Trophoblast cell (in vitro differentiated cells and primary cell): ENCODE data around the gene UBE2I. TPM values are rescaled to one million over a fixed set of nuclear protein-coding genes. Genes with fewer than 3 reads are reported as not detected.

Experiments used
- DNase-seq, 2 donors: peaks; one replicate each; pipeline ENCODE4 v3.0.0-alpha.2; 2016
- H2AFZ ChIP-seq: 2 replicates; pipeline ENCODE4 v1.6.1; 2013; ENCODE audit warnings: low read length, moderate library complexity, mild to moderate bottlenecking; ENCODE audit not compliant: insufficient read depth, poor library complexity
- H2AK5ac ChIP-seq: 2 replicates; pipeline ENCODE4 v1.6.1; 2013; ENCODE audit warnings: mild to moderate bottlenecking, low read length
- H2BK120ac ChIP-seq: 2 replicates; pipeline ENCODE4 v1.6.1; 2013; ENCODE audit warnings: low read length, mild to moderate bottlenecking, moderate library complexity; ENCODE audit not compliant: insufficient read depth, poor library complexity
- H2BK12ac ChIP-seq: 2 replicates; pipeline ENCODE4 v1.6.1; 2013; ENCODE audit warnings: mild to moderate bottlenecking, low read length, moderate library complexity
- H2BK5ac ChIP-seq: 2 replicates; pipeline ENCODE4 v1.6.1; 2013; ENCODE audit warnings: low read length, low read depth, moderate library complexity, mild to moderate bottlenecking; ENCODE audit not compliant: poor library complexity
- H3K14ac ChIP-seq: 2 replicates; pipeline ENCODE4 v1.6.1; 2013; ENCODE audit warnings: mild to moderate bottlenecking, low read length
- H3K18ac ChIP-seq: 2 replicates; pipeline ENCODE4 v1.6.1; 2013; ENCODE audit warnings: mild to moderate bottlenecking, low read length
- H3K23ac ChIP-seq: 2 replicates; pipeline ENCODE4 v1.6.1; 2013; ENCODE audit warnings: low read length
- H3K27ac ChIP-seq: 2 replicates; pipeline ENCODE4 v1.5.1; 2013; ENCODE audit warnings: low read depth, mild to moderate bottlenecking, inconsistent platforms, low read length, moderate library complexity
- H3K27me3 ChIP-seq: 2 replicates; pipeline ENCODE4 v1.6.1; 2013; ENCODE audit warnings: inconsistent platforms, mild to moderate bottlenecking, low read length, moderate library complexity; ENCODE audit not compliant: insufficient read depth
- H3K36me3 ChIP-seq, 2 experiments: 1 replicate in 1 of 2; 2 replicates in 1 of 2; pipeline ENCODE4 v1.6.1; 2013; ENCODE audit warnings: low read length in 2 of 2, mild to moderate bottlenecking in 2 of 2, moderate library complexity in 1 of 2; ENCODE audit not compliant: insufficient read depth in 2 of 2, control insufficient read depth in 1 of 2
- H3K4ac ChIP-seq: 2 replicates; pipeline ENCODE4 v1.6.1; 2013; ENCODE audit warnings: low read depth, mild to moderate bottlenecking, low read length, moderate library complexity
- H3K4me1 ChIP-seq, 2 experiments: 1 replicate in 1 of 2; 2 replicates in 1 of 2; pipeline ENCODE4 v1.6.1; 2013; ENCODE audit warnings: low read length in 2 of 2, mild to moderate bottlenecking in 2 of 2, moderate library complexity in 1 of 2; ENCODE audit not compliant: insufficient read depth in 2 of 2, control insufficient read depth in 1 of 2
- H3K4me2 ChIP-seq: 2 replicates; pipeline ENCODE4 v1.6.1; 2013; ENCODE audit warnings: inconsistent platforms, mild to moderate bottlenecking, low read length, moderate library complexity
- H3K4me3 ChIP-seq: 2 replicates; pipeline ENCODE4 v1.5.1; 2013; ENCODE audit warnings: mild to moderate bottlenecking, low read depth, low read length, inconsistent platforms
- H3K79me1 ChIP-seq: one replicate; pipeline ENCODE4 v1.6.1; 2013; ENCODE audit warnings: low read length
- H3K79me2 ChIP-seq: 2 replicates; pipeline ENCODE4 v1.6.1; 2013; ENCODE audit warnings: low read length, mild to moderate bottlenecking; ENCODE audit not compliant: control insufficient read depth, insufficient read depth, poor library complexity
- H3K9ac ChIP-seq: 2 replicates; pipeline ENCODE4 v1.6.1; 2013; ENCODE audit warnings: mild to moderate bottlenecking, low read length
- H3K9me3 ChIP-seq: 2 replicates; pipeline ENCODE4 v1.6.1; 2013; ENCODE audit warnings: low read depth, mild to moderate bottlenecking, control low read depth, inconsistent platforms, low read length; ENCODE audit not compliant: insufficient read depth
- H4K12ac ChIP-seq: 2 replicates; pipeline ENCODE4 v1.6.1; 2013; ENCODE audit warnings: low read depth, mild to moderate bottlenecking, low read length, moderate library complexity
- H4K8ac ChIP-seq: 2 replicates; pipeline ENCODE4 v1.6.1; 2013; ENCODE audit warnings: low read depth, mild to moderate bottlenecking, low read length, moderate library complexity
- H4K91ac ChIP-seq: one replicate; pipeline ENCODE4 v1.6.1; 2013; ENCODE audit warnings: low read depth, mild to moderate bottlenecking, low read length, moderate library complexity
- WGBS: extraction: QIAGEN DNeasy Blood & Tissue Kit; methylation state at CpG from one replicate; pipeline ENCODE4 v1.1.7; 2013; ENCODE audit warnings: missing lambda C conversion rate; ENCODE audit not compliant: insufficient read length, insufficient coverage; ENCODE audit errors: extremely low coverage; 5-methylcytosine and 5-hydroxymethylcytosine counted together
- polyA plus RNA-seq: library from polyadenylated mRNA; stranded (reverse); fragments of 200-250 nt; gene quantifications from 2 replicates; pipeline ENCODE4 v1.2.3, GENCODE V29; 2013

The UBE2I gene
- polyA plus RNA-seq: 191 and 198 TPM in 2 replicates

DNA sequence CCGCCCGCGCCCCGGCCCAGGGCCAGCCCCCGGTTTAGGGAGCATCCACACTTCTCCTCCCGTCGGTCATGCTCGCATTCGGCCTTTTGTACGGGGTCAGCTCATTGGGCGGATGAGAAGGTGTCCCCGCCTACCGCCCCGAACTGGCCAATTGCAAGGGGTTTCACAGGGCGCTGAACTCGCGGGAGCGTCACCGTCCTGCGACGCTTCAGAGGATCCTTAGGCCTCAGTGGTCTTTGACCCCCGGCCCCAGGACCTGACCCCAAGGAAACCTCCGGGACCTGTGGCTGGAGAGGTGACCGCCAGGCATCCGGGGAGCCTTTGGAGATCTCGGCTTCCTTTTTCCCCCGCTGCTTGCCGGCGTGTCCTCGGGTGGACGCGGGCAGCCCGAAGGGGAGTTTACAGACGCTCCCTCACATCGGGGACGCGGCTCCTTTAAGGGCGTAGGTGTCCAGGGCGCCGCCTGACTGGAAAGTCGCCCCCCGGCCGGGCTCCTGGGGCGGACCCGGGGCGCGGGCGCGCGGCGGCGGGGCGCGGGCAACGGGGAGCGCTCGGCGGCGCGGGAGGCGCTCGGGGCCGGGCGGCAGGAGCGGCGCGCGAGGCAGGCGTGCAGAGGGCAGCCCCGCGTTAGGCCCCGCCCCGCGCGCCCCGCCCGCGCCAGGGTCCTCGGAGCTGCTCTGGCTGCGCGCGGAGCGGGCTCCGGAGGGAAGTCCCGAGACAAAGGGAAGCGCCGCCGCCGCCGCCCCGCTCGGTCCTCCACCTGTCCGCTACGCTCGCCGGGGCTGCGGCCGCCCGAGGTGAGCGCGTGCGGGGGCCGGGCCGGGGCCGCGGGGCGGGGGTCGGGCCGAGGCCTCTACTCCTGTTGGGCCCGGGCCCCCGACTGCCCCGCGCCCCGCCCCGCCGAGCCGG, at the start of gene UBE2I:
UBE2I (plus strand) TSS at position 660 of the 909 bp plus-strand sequence. CDS start 4,395 bp downstream, outside the sequence.
- peak within 1 kb of the TSS; percentile 98 for H3K27ac ChIP-seq
- H3K4me3 ChIP-seq: peak within 1 kb of the TSS; percentile 87
- H3K79me2 ChIP-seq: peaks cover 44% of the 10 kb centered on the region
- H2BK120ac ChIP-seq: peak within 1 kb of the TSS; percentile 100
- peaks cover 6% of the 10 kb centered on the region for H3K79me1 ChIP-seq
- H3K9ac ChIP-seq: peak within 1 kb of the TSS; percentile 100
- WGBS: no CpG with 5 or more reads among the region's 117 CpGs
- H4K8ac ChIP-seq: peak within 1 kb of the TSS; percentile 99
- peak within 1 kb of the TSS; percentile 100 for H4K12ac ChIP-seq
- peak within 1 kb of the TSS; percentile 99 for H2AFZ ChIP-seq
- peak; percentile 87 to 99 for DNase-seq
- no peaks in the 10 kb centered on the region for H3K27me3 ChIP-seq
- peak within 1 kb of the TSS; percentile 49 for H3K23ac ChIP-seq
- peak within 1 kb of the TSS; percentile 100 for H2BK5ac ChIP-seq
- H4K91ac ChIP-seq: peak within 1 kb of the TSS; percentile 100
- H2BK12ac ChIP-seq: peak within 1 kb of the TSS; percentile 81
- peaks cover 20 to 24% of the 10 kb centered on the region in 2 experiments for H3K36me3 ChIP-seq
- peak within 1 kb of the TSS; percentile 85 for H3K4me2 ChIP-seq
- H3K18ac ChIP-seq: peak within 1 kb of the TSS; percentile 99
- no peaks in the 10 kb centered on the region for H3K9me3 ChIP-seq
- peak within 1 kb of the TSS; percentile 69 for H2AK5ac ChIP-seq
- peak within 1 kb of the TSS; percentile 96 for H3K4ac ChIP-seq
- peaks cover 11 to 13% of the 10 kb centered on the region in 2 experiments for H3K4me1 ChIP-seq
- H3K14ac ChIP-seq: peak within 1 kb of the TSS; percentile 99

DNA sequence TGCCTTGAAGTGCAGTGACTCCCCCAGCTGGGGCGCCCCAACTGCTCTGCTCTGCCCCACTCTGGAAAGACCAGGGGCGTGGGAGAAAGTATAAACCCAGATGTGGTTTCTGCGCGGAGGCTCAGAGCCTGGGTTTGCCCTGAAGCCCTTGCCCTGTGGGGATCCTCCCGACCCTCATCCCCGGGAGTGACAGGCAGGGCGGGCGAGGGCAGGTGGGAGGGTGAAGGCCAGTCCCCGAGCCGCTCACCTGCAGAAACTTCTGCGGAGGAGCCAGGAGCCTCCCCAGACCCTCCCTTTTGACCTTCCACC, 49.7 kb upstream of the UBE2I start:
- Histone ChIP-seq H3K9me3 (peaks cover 9% of the 10 kb centered on the region), H3K79me1 (no peaks in the 10 kb centered on the region), H3K4me2 (no peak overlapping the region), H3K36me3 (no peaks in the 10 kb centered on the region), H4K91ac (no peak overlapping the region), H3K4me1 (no peaks in the 10 kb centered on the region), H2AFZ (no peak overlapping the region), H4K8ac (no peak overlapping the region), H2BK12ac (no peak overlapping the region), H3K18ac (no peak overlapping the region), H4K12ac (no peak overlapping the region), H2BK120ac (no peak overlapping the region), H3K79me2 (no peaks in the 10 kb centered on the region), H2AK5ac (no peak overlapping the region), H2BK5ac (no peak overlapping the region), H3K4ac (no peak overlapping the region), H3K23ac (no peak overlapping the region), H3K27ac (no peak overlapping the region), H3K14ac (no peak overlapping the region), H3K9ac (no peak overlapping the region), H3K27me3 (peaks cover 4% of the 10 kb centered on the region), H3K4me3 (no peak overlapping the region)
- DNase-seq: no peak
- no CpG with 5 or more reads among the region's 11 CpGs for WGBS

DNA sequence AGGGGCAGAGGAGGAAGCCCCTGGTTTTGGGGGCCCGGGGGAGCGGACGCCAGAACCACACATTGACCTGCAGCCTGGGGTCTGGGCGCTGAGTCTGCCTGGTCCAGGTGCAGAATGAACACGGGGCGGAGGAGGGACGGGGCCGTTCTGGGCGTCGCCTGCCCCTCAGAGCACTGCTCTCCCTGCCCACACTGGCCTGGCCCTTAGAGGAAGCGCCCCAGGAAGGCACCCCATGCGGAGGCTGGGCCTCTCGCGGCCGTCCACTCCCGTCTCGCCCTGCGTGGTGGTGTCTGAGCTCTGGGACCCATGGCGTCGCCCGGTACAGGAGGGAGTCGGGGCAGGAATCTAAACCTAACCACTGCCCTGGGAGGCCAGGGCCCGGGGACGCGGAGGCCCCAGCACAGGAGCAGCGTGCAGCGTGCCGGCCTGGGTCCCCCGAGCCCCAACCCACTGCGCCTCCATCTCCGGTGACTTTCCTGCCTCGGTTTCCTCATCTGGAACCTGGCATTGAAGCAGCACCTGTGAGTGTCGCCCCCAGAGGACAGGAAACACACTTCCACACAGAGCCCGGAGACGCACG, 49.2 kb upstream of the UBE2I start:
- H3K9me3 ChIP-seq: peaks cover 13% of the 10 kb centered on the region
- H3K4me1 ChIP-seq: no peaks in the 10 kb centered on the region
- no peak overlapping the region for H3K9ac ChIP-seq
- peaks cover 4% of the 10 kb centered on the region for H3K27me3 ChIP-seq
- no peaks in the 10 kb centered on the region for H3K79me1 ChIP-seq
- no peak overlapping the region for H2BK12ac ChIP-seq
- WGBS: no CpG with 5 or more reads among the region's 36 CpGs
- H3K23ac ChIP-seq: no peak overlapping the region
- no peak overlapping the region for H4K12ac ChIP-seq
- H2AK5ac ChIP-seq: no peak overlapping the region
- no peak overlapping the region for H2BK120ac ChIP-seq
- no peak overlapping the region for H2AFZ ChIP-seq
- no peak overlapping the region for H3K18ac ChIP-seq
- H3K4me2 ChIP-seq: no peak overlapping the region
- H3K14ac ChIP-seq: no peak overlapping the region
- H2BK5ac ChIP-seq: no peak overlapping the region
- H3K36me3 ChIP-seq: no peaks in the 10 kb centered on the region
- no peak overlapping the region for H3K4ac ChIP-seq
- no peaks in the 10 kb centered on the region for H3K79me2 ChIP-seq
- no peak overlapping the region for H3K27ac ChIP-seq
- no peak overlapping the region for H4K91ac ChIP-seq
- H4K8ac ChIP-seq: no peak overlapping the region
- DNase-seq: no peak
- no peak overlapping the region for H3K4me3 ChIP-seq

DNA sequence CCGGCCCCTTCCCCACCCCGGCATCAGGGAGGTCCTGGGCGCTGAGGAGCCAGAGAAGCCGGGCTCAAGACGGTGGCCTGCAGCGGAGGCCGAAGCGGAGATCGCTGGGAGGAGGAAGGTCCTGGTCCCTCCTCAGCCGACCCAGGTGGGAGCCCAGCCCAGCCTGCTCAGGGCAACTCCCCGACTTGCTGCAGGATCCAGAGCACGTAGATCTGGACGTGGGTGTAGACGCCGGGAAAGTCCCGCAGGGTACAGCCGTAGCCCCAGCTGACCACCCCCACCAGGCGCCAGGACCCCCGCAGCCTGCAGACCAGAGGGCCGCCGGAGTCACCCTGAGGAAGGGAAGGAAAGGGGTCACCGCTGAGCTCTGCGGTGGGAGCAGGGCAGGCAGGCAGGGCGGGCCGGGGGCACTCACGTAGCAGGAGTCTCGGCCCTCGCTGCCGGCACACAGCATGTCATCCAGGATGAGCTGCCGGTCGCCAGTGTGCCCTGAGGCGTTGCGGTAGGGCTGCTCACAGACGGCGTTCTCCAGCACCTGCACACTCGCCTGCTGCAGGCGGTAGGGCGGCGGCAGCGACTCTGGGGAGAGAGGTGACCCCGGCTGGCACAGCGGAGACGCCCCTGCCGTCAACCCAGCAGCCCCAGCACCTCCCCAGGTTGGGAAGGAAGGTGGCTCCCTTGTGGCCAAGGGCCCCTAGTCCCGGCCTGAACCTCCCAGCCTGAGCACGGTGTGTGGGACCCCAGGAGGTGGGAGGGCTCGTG, 48.1 kb upstream of the UBE2I start:
- Histone ChIP-seq H2AFZ (no peak overlapping the region), H3K4ac (no peak overlapping the region), H3K4me2 (no peak overlapping the region)

More for the DNA sequence above, 48.1 kb upstream of the UBE2I start:
- no CpG with 5 or more reads among the region's 47 CpGs for WGBS
- H2BK120ac ChIP-seq: no peak overlapping the region
- H2BK12ac ChIP-seq: no peak overlapping the region
- H3K27ac ChIP-seq: no peak overlapping the region
- peaks cover 13% of the 10 kb centered on the region for H3K9me3 ChIP-seq
- no peak overlapping the region for H2AK5ac ChIP-seq
- H3K23ac ChIP-seq: no peak overlapping the region
- DNase-seq: peak; percentile 85 to 94
- H4K8ac ChIP-seq: no peak overlapping the region
- H3K27me3 ChIP-seq: peaks cover 4% of the 10 kb centered on the region
- H3K4me3 ChIP-seq: no peak overlapping the region
- H3K14ac ChIP-seq: no peak overlapping the region
- H3K4me1 ChIP-seq: no peaks in the 10 kb centered on the region
- H3K36me3 ChIP-seq: no peaks in the 10 kb centered on the region
- no peaks in the 10 kb centered on the region for H3K79me1 ChIP-seq
- no peak overlapping the region for H4K12ac ChIP-seq
- H3K79me2 ChIP-seq: no peaks in the 10 kb centered on the region
- H3K9ac ChIP-seq: no peak overlapping the region
- no peak overlapping the region for H4K91ac ChIP-seq
- no peak overlapping the region for H3K18ac ChIP-seq
- H2BK5ac ChIP-seq: no peak overlapping the region
